Measurements from ENCODE around the gene FRMD4A.
"Not testable (repeated sequence)": the region's sequence is repeated elsewhere in the genome, so short reads cannot be mapped to it uniquely, and the experiment has no call there.

The FRMD4A gene

GRCh38 chr10:13865220-13865619, 465.5 kb downstream of the FRMD4A start:
- H3K4me3 ChIP-seq (ENCODE audit: low read depth in 1 of 2, low read length in 2 of 2); H3K27ac ChIP-seq (ENCODE audit: low read length); H3K9me3 ChIP-seq (ENCODE audit: control insufficient read depth in 1 of 2, low read length in 2 of 2); H3K36me3 ChIP-seq (ENCODE audit: control insufficient read depth in 1 of 2, insufficient read depth in 2 of 2, low read length in 2 of 2); H3K4me1 ChIP-seq (ENCODE audit: control insufficient read depth in 1 of 2, insufficient read depth in 2 of 2, low read length in 2 of 2); H3K27me3 ChIP-seq (ENCODE audit: low read depth, low read length): not testable (repeated sequence)

- Histone ChIP-seq H3K4me1 (ENCODE audit: control insufficient read depth in 1 of 2, insufficient read depth in 2 of 2, low read length in 2 of 2) (no peaks in the 10 kb centered on the region), H3K27me3 (ENCODE audit: low read depth, low read length) (no peaks in the 10 kb centered on the region), H3K27ac (ENCODE audit: low read length) (no peak overlapping the region), H3K9me3 (ENCODE audit: control insufficient read depth in 1 of 2, low read length in 2 of 2) (no peaks in the 10 kb centered on the region), H3K4me3 (ENCODE audit: low read depth in 1 of 2, low read length in 2 of 2) (no peak overlapping the region), H3K36me3 (ENCODE audit: control insufficient read depth in 1 of 2, insufficient read depth in 2 of 2, low read length in 2 of 2) (no peaks in the 10 kb centered on the region)
Measured at GRCh38 chr10:13862546-13863233, 468.0 kb downstream of the FRMD4A start.

GRCh38 chr10:13860886-13861285, 469.8 kb downstream of the FRMD4A start:
- Histone ChIP-seq H3K36me3 (ENCODE audit: control insufficient read depth in 1 of 2, insufficient read depth in 2 of 2, low read length in 2 of 2) (no peaks in the 10 kb centered on the region), H3K9me3 (ENCODE audit: control insufficient read depth in 1 of 2, low read length in 2 of 2) (no peaks in the 10 kb centered on the region), H3K4me3 (ENCODE audit: low read depth in 1 of 2, low read length in 2 of 2) (no peak overlapping the region), H3K4me1 (ENCODE audit: control insufficient read depth in 1 of 2, insufficient read depth in 2 of 2, low read length in 2 of 2) (no peaks in the 10 kb centered on the region), H3K27ac (ENCODE audit: low read length) (no peak overlapping the region), H3K27me3 (ENCODE audit: low read depth, low read length) (no peaks in the 10 kb centered on the region)

GRCh38 chr10:13859979-13860654, 470.6 kb downstream of the FRMD4A start:
- no peaks in the 10 kb centered on the region for H3K4me1 ChIP-seq (ENCODE audit: control insufficient read depth in 1 of 2, insufficient read depth in 2 of 2, low read length in 2 of 2)
- H3K27me3 ChIP-seq (ENCODE audit: low read depth, low read length): no peaks in the 10 kb centered on the region
- H3K27ac ChIP-seq (ENCODE audit: low read length): no peak overlapping the region
- no peaks in the 10 kb centered on the region for H3K9me3 ChIP-seq (ENCODE audit: control insufficient read depth in 1 of 2, low read length in 2 of 2)
- H3K36me3 ChIP-seq (ENCODE audit: control insufficient read depth in 1 of 2, insufficient read depth in 2 of 2, low read length in 2 of 2): no peaks in the 10 kb centered on the region
- no peak overlapping the region for H3K4me3 ChIP-seq (ENCODE audit: low read depth in 1 of 2, low read length in 2 of 2)

- Histone ChIP-seq H3K36me3 (ENCODE audit: control insufficient read depth in 1 of 2, insufficient read depth in 2 of 2, low read length in 2 of 2) (no peaks in the 10 kb centered on the region), H3K9me3 (ENCODE audit: control insufficient read depth in 1 of 2, low read length in 2 of 2) (no peaks in the 10 kb centered on the region), H3K27ac (ENCODE audit: low read length) (no peak overlapping the region), H3K27me3 (ENCODE audit: low read depth, low read length) (no peaks in the 10 kb centered on the region), H3K4me1 (ENCODE audit: control insufficient read depth in 1 of 2, insufficient read depth in 2 of 2, low read length in 2 of 2) (no peaks in the 10 kb centered on the region), H3K4me3 (ENCODE audit: low read depth in 1 of 2, low read length in 2 of 2) (no peak overlapping the region)
Measured at GRCh38 chr10:13858709-13859108, 472.0 kb downstream of the FRMD4A start.

GRCh38 chr10:13857451-13857850, 473.3 kb downstream of the FRMD4A start:
- Histone ChIP-seq H3K4me1 (ENCODE audit: control insufficient read depth in 1 of 2, insufficient read depth in 2 of 2, low read length in 2 of 2) (no peaks in the 10 kb centered on the region), H3K27me3 (ENCODE audit: low read depth, low read length) (no peaks in the 10 kb centered on the region), H3K27ac (ENCODE audit: low read length) (no peak overlapping the region), H3K4me3 (ENCODE audit: low read depth in 1 of 2, low read length in 2 of 2) (no peak overlapping the region), H3K9me3 (ENCODE audit: control insufficient read depth in 1 of 2, low read length in 2 of 2) (no peaks in the 10 kb centered on the region), H3K36me3 (ENCODE audit: control insufficient read depth in 1 of 2, insufficient read depth in 2 of 2, low read length in 2 of 2) (no peaks in the 10 kb centered on the region)

- Histone ChIP-seq H3K27ac (ENCODE audit: low read length) (no peak overlapping the region), H3K9me3 (ENCODE audit: control insufficient read depth in 1 of 2, low read length in 2 of 2) (no peaks in the 10 kb centered on the region), H3K4me3 (ENCODE audit: low read depth in 1 of 2, low read length in 2 of 2) (no peak overlapping the region), H3K27me3 (ENCODE audit: low read depth, low read length) (no peaks in the 10 kb centered on the region), H3K4me1 (ENCODE audit: control insufficient read depth in 1 of 2, insufficient read depth in 2 of 2, low read length in 2 of 2) (no peaks in the 10 kb centered on the region), H3K36me3 (ENCODE audit: control insufficient read depth in 1 of 2, insufficient read depth in 2 of 2, low read length in 2 of 2) (no peaks in the 10 kb centered on the region)
Measured at GRCh38 chr10:13853854-13854253, 476.9 kb downstream of the FRMD4A start.

GRCh38 chr10:13852872-13853271, 477.9 kb downstream of the FRMD4A start:
- no peaks in the 10 kb centered on the region for H3K4me1 ChIP-seq (ENCODE audit: control insufficient read depth in 1 of 2, insufficient read depth in 2 of 2, low read length in 2 of 2)
- H3K27me3 ChIP-seq (ENCODE audit: low read depth, low read length): no peaks in the 10 kb centered on the region
- H3K9me3 ChIP-seq (ENCODE audit: control insufficient read depth in 1 of 2, low read length in 2 of 2): no peaks in the 10 kb centered on the region
- H3K4me3 ChIP-seq (ENCODE audit: low read depth in 1 of 2, low read length in 2 of 2): no peak overlapping the region
- no peaks in the 10 kb centered on the region for H3K36me3 ChIP-seq (ENCODE audit: control insufficient read depth in 1 of 2, insufficient read depth in 2 of 2, low read length in 2 of 2)
- no peak overlapping the region for H3K27ac ChIP-seq (ENCODE audit: low read length)

- H3K4me3 ChIP-seq (ENCODE audit: low read depth in 1 of 2, low read length in 2 of 2): no peak overlapping the region
- no peaks in the 10 kb centered on the region for H3K27me3 ChIP-seq (ENCODE audit: low read depth, low read length)
- H3K4me1 ChIP-seq (ENCODE audit: control insufficient read depth in 1 of 2, insufficient read depth in 2 of 2, low read length in 2 of 2): no peaks in the 10 kb centered on the region
- H3K36me3 ChIP-seq (ENCODE audit: control insufficient read depth in 1 of 2, insufficient read depth in 2 of 2, low read length in 2 of 2): no peaks in the 10 kb centered on the region
- H3K9me3 ChIP-seq (ENCODE audit: control insufficient read depth in 1 of 2, low read length in 2 of 2): no peaks in the 10 kb centered on the region
- no peak overlapping the region for H3K27ac ChIP-seq (ENCODE audit: low read length)
Measured at GRCh38 chr10:13851906-13852305, 478.8 kb downstream of the FRMD4A start.

- no peak overlapping the region for H3K27ac ChIP-seq (ENCODE audit: low read length)
- no peaks in the 10 kb centered on the region for H3K27me3 ChIP-seq (ENCODE audit: low read depth, low read length)
- H3K4me1 ChIP-seq (ENCODE audit: control insufficient read depth in 1 of 2, insufficient read depth in 2 of 2, low read length in 2 of 2): no peaks in the 10 kb centered on the region
- H3K4me3 ChIP-seq (ENCODE audit: low read depth in 1 of 2, low read length in 2 of 2): no peak overlapping the region
- no peaks in the 10 kb centered on the region for H3K9me3 ChIP-seq (ENCODE audit: control insufficient read depth in 1 of 2, low read length in 2 of 2)
- no peaks in the 10 kb centered on the region for H3K36me3 ChIP-seq (ENCODE audit: control insufficient read depth in 1 of 2, insufficient read depth in 2 of 2, low read length in 2 of 2)
Measured at GRCh38 chr10:13848520-13849445, 481.9 kb downstream of the FRMD4A start.

- no peaks in the 10 kb centered on the region for H3K9me3 ChIP-seq (ENCODE audit: control insufficient read depth in 1 of 2, low read length in 2 of 2)
- H3K27ac ChIP-seq (ENCODE audit: low read length): no peak overlapping the region
- no peak overlapping the region for H3K4me3 ChIP-seq (ENCODE audit: low read depth in 1 of 2, low read length in 2 of 2)
- H3K27me3 ChIP-seq (ENCODE audit: low read depth, low read length): no peaks in the 10 kb centered on the region
- H3K36me3 ChIP-seq (ENCODE audit: control insufficient read depth in 1 of 2, insufficient read depth in 2 of 2, low read length in 2 of 2): no peaks in the 10 kb centered on the region
- H3K4me1 ChIP-seq (ENCODE audit: control insufficient read depth in 1 of 2, insufficient read depth in 2 of 2, low read length in 2 of 2): no peaks in the 10 kb centered on the region
Measured at GRCh38 chr10:13847201-13847631, 483.5 kb downstream of the FRMD4A start.
